RWPE1 (cell line): ENCODE data around the gene APBB3.

ENCODE experiments used
- CTCF ChIA-PET: fragments of 350-600 bp; sonication (Branson Sonifier 250); formaldehyde crosslinking; extraction: SDS; loops from one replicate; lab custom pipeline; 2021; lab: Yijun Ruan, JAX
- POLR2A ChIA-PET: fragments of 400-600 bp; formaldehyde crosslinking; extraction: SDS; loops from one replicate; lab custom pipeline; 2020; ENCODE audit warnings: antibody characterized with exemption; ENCODE audit not compliant: low non-redundant PET; lab: Yijun Ruan, JAX
- DNase-seq: peaks from one replicate; pipeline ENCODE4 v3.0.0; 2012; ENCODE audit warnings: low spot score
- H3K27ac ChIP-seq: fragments of 450-650 bp; 2 replicates; pipeline ENCODE4 v1.5.1; 2017
- TF ChIP-seq, protein P1 (sequence below): fragments of 450-650 bp; conservative IDR thresholded peaks from 2 replicates; pipeline ENCODE4 v1.5.1; 2017; ENCODE audit warnings: low read depth, mild to moderate bottlenecking

APBB3 gene

GRCh38 chr5:140555747-140556312, 8.6 kb downstream of the APBB3 start:
- ChIA-PET CTCF (no interaction called here), POLR2A (interaction anchor here (0.7 kb wide), 1 partner anchor 16 kb away, joined by 5 read pairs; no protein-coding TSS in a partner anchor)
- DNase-seq, result no peak
- TF ChIP-seq, protein P1, sequence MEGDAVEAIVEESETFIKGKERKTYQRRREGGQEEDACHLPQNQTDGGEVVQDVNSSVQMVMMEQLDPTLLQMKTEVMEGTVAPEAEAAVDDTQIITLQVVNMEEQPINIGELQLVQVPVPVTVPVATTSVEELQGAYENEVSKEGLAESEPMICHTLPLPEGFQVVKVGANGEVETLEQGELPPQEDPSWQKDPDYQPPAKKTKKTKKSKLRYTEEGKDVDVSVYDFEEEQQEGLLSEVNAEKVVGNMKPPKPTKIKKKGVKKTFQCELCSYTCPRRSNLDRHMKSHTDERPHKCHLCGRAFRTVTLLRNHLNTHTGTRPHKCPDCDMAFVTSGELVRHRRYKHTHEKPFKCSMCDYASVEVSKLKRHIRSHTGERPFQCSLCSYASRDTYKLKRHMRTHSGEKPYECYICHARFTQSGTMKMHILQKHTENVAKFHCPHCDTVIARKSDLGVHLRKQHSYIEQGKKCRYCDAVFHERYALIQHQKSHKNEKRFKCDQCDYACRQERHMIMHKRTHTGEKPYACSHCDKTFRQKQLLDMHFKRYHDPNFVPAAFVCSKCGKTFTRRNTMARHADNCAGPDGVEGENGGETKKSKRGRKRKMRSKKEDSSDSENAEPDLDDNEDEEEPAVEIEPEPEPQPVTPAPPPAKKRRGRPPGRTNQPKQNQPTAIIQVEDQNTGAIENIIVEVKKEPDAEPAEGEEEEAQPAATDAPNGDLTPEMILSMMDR, result no peak
- no peak overlapping the region for H3K27ac ChIP-seq

GRCh38 chr5:140554454-140554853, 9.9 kb downstream of the APBB3 start:
- ChIA-PET POLR2A (no interaction called here), CTCF (interaction anchor here (0.6 kb wide), 1 partner anchor 711 kb away, joined by 3 read pairs; no protein-coding TSS in a partner anchor)
- no peak overlapping the region for H3K27ac ChIP-seq
- peak; percentile 37 for DNase-seq
- TF ChIP-seq, protein P1, result no peak

- CTCF ChIA-PET, result interaction anchor here (0.6 to 1.0 kb wide), 2 partner anchors 11 to 82 kb away, joined by 4 to 5 read pairs; no protein-coding TSS in a partner anchor
- DNase-seq, result no peak
- POLR2A ChIA-PET, result no interaction called here
- H3K27ac ChIP-seq, result no peak overlapping the region
- TF ChIP-seq, protein P1, result no peak
Measured at GRCh38 chr5:140553657-140554056, 10.7 kb downstream of the APBB3 start.

GRCh38 chr5:140551872-140552271, 12.5 kb downstream of the APBB3 start:
- ChIA-PET CTCF (no interaction called here), POLR2A (no interaction called here)
- TF ChIP-seq, protein P1, result no peak
- H3K27ac ChIP-seq, result no peak overlapping the region
- DNase-seq, result no peak

DNA sequence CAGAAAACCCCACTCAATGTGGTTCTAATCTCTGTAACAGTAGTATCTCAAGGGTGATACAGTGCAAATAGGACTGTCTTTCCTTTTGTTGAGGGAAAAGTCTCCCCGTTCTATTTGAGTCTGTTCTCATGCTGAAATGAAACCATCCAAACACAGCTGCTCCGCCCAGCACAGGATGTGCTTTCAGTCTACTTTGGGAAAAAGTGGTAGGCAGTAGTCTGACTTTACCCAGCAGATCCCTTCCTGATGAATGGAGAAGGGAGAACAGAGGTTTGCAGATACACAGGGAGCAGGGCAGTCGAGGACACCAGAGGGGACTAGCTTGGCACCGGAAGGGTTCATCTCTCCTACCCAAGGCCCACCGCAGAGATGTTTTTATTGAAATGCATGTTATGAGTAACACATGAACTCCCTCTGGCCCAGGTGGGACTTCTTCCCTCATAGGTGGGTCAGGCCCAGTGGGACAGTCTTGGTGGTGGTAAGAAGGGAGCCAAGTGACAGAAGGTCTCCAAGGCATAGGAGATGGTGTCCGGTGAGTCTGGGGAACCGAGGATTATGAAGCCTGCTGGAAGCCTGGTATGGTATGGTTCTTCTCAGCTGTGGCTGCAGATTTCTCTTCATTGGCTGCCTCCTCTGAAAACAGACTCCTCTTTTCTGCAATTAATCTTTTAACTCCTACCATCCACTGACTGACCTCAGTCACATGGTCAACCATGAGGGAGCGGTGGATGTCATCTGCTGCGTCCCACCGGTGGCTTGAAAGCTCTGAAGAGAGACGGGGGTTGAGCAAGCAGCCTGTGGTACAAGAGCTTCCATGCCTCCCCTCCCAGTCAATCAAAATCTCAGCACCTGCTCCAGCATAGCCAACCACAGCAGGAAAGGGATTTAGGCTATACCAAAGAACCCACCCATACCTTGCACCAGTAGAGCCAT, 14.0 kb downstream of the APBB3 start:
- POLR2A ChIA-PET, result interaction anchor here (0.9 kb wide), 1 partner anchor 9 kb away, joined by 3 read pairs; no protein-coding TSS in a partner anchor
- DNase-seq, result no peak
- TF ChIP-seq, protein P1, result no peak
- peak overlapping the region; percentile 25 for H3K27ac ChIP-seq
- CTCF ChIA-PET, result no interaction called here
